Measurements from ENCODE around the gene GATAD2B.

The GATAD2B gene

DNA sequence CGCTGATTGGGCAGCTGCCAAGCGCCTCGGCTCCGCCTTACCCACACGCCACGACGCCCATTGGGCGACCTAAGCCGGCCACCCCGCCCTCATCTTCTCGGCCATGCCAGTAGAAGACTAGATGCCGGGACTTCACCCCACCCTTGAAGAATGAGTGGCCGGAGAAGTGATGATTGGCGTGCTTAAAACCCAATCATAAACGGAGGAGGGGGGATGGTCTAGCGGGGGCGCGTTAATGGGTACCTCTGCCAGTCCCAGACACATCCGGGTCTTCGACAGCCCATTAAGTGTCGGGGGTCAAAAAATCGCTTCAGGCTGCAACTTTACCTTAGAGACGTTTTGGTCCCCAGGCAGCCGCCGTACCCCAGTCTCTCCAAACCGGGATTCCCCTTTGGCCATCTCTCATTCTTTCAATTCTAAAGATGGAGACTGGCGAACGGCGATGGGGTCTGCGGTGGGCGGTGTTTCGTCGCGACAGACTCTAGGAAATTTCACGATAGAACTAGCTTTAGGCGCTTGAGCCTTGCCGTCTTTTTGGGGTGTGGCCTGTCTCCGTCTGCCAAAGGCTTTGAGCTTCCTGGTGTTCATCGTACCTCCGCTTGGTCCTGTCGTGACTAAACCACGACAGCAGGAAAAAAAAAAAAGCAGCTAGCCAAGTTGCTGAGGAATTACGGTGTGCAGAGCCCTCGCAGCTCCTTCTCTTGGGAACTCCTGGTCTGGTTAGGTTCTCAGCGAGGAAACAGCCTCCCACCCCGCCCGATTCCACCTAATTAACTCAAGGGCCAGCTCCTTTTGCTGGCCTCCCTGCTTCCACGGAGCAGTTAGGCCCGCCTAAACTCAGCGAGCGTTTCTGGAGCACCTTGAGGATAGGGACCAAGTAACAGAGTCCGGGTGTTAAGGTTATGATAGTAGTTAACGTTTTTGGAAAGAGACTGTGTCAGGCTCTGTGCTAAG, at the start of gene GATAD2B:
TSS of gene GATAD2B (minus strand) at position 1 of the 954 bp plus-strand sequence. CDS start 94,625 bp downstream, outside the sequence.
- peak; percentile 100 for DNase-seq (ENCODE audit: low read depth in 2 of 2)

DNA sequence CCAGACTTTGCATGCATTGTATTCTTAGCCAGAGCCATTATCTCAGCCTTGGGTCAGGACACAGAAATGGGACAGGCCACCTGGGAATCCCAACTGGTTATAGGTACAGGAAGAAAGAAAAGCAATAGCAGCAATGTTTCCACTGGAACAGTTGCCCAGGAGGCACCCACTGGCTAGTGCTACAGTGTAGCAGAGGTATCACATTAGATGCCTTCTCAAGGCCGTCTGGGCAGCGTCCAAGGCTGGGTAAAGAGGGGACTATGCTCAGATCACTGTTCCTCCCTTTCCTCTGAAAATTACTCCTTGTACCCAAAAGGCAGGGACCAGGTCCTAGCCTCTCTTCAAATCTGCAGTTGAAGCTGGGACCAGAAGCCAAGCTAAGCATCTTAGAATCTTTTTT, 47.6 kb upstream of the GATAD2B start:
- DNase-seq (ENCODE audit: low read depth in 2 of 2) = no peak

- DNase-seq (ENCODE audit: low read depth in 2 of 2) = no peak
Observed at GRCh38 chr1:153968972-153969371, 46.2 kb upstream of the GATAD2B start.

GRCh38 chr1:153968408-153968807, 45.6 kb upstream of the GATAD2B start:
- no peak for DNase-seq (ENCODE audit: low read depth in 2 of 2)

- DNase-seq (ENCODE audit: low read depth in 2 of 2) = no peak
Observed at GRCh38 chr1:153968000-153968363, 45.2 kb upstream of the GATAD2B start.

- DNase-seq (ENCODE audit: low read depth in 2 of 2) = peak; percentile 94
Observed at GRCh38 chr1:153967107-153967999, 44.6 kb upstream of the GATAD2B start, which contains the start of gene CREB3L4. Gene CREB3L4, plus strand, starts transcription at chr1:153967902. Its CDS starts 624 bp downstream, at chr1:153968526.

DNA sequence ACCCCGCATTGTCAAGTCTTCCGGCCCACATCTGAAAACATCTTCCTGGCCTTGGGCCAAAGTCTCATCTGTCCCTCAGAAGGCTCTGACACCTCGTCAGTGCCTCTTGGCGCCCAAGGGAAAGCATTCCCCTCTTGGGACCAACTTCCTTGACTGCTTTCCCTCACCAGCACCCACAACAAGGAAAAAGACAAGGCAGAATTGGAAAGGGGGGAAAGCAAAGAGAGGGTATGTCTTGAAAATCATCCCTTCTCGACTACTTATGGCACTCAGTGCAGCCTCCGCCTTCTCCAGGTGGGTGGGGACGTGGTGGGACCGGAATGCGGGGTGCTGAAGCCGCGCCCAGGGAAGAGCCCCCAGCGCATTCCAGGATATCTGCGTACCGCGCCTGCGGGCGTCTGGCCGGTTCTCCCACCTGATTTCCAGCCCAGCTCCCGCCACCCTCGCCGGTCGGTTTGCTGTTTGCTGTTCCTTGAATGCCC, 41.1 kb upstream of the GATAD2B start:
- no peak for DNase-seq (ENCODE audit: low read depth in 2 of 2)

DNA sequence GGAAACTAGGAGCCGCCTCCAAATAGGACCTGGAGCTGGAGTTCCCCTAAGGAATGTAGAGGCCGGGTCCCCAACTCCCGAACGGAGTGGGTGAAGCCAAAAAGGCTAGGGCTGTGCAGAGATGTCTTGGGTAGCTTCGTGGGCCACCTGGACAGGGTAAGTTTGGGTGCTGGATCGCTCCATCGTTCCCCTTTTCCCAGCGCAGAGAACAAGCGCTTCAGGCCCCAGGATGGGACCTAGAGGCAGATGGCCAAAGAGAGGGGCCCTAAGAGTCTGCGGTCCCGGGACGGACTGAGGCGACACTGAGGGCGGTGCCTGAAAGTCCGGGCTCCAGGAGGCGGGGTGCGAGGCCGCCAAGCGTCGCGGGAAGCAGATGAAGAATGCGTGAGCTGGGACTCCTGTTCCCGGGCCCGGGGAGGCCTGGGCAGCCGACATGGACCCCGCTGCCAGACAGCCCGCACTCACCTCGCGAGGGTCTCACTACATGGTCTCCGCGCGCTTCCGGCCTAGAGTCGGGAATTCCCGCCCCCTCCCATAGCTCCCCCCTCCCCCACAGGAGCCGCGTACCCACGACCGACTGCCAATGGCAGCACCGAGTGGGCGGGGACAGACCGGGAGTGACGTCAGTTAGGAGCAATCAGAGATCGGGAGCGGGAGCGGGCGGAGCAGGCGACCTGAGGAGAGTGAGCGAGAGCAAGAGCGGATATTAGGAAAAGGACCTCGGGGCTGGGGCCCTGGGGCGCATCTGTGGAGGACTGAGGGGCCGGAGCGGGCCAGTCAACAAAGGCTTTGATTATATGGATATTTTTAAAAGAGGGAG, 40.5 kb upstream of the GATAD2B start, which contains the start of gene SLC39A1:
TSS of gene SLC39A1 (minus strand) at position 508 of the 820 bp plus-strand sequence. CDS start 822 bp downstream, outside the sequence.
- DNase-seq (ENCODE audit: low read depth in 2 of 2) = peak; percentile 90

GRCh38 chr1:153962088-153963029, 39.6 kb upstream of the GATAD2B start:
- DNase-seq (ENCODE audit: low read depth in 2 of 2) = no peak

DNA sequence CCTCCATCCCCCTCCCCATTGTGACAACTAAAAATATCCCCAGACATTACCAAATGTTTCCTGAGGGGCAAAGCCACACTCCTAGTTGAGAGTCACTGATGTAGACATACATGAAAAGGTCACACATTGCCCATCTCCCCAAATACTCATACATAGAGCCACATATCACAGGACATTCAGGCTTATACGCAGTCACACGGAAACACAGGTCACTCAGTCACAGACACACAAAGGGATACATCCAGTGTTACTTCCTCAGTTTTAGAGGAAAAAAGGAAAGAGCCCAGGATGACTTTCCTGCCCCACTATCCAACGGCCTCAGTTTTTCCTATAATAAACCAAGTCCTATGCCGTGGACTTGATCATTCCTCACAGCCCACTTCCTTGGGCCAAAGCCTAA, 38.6 kb upstream of the GATAD2B start:
- DNase-seq (ENCODE audit: low read depth in 2 of 2) = no peak

- no peak for DNase-seq (ENCODE audit: low read depth in 2 of 2)
Observed at GRCh38 chr1:153960206-153960605, 37.4 kb upstream of the GATAD2B start.

GRCh38 chr1:153959454-153959853, 36.7 kb upstream of the GATAD2B start:
- DNase-seq (ENCODE audit: low read depth in 2 of 2) = no peak

GRCh38 chr1:153958961-153959260, 36.1 kb upstream of the GATAD2B start:
- no peak for DNase-seq (ENCODE audit: low read depth in 2 of 2)

- peak; percentile 95 for DNase-seq (ENCODE audit: low read depth in 2 of 2)
Observed at GRCh38 chr1:153958111-153958960, 35.6 kb upstream of the GATAD2B start, which contains the start of gene CRTC2. Gene CRTC2, minus strand, starts transcription at chr1:153958612. Its CDS starts 115 bp downstream, at chr1:153958497.

- no peak for DNase-seq (ENCODE audit: low read depth in 2 of 2)
Observed at GRCh38 chr1:153957744-153958110, 35.0 kb upstream of the GATAD2B start.

DNA sequence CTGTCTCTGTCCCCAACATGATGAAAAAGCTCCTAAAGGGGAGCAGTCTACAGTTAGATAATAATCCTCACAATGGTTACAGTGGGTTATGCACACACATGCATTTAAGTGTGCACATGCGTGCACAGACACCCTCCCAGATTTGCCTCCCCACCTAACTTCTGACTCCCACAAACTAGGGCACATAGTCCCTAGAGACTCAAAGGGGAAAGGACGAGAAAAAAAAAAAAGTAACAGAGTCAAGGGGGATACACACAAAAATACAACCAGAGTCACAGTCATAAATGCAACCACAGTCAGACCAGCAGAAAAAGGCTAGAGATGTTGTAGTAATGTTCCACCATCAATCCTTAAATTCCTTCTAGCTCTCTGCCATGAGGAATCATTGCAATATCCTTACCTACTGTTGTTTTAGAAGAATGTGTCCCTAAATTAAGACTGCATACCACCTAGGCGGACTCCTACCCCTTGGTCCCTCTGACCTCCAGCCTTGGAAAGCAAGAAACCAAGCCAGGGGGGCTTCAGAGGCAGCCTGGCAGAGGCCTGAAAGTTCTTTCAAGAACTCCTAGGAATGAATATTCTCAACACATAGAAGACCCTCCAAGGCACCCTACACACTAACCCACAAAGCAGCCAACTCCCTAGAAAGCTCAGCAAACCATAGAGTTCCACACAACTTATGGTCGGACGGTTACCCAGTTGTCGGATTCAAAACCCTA, 34.4 kb upstream of the GATAD2B start:
- no peak for DNase-seq (ENCODE audit: low read depth in 2 of 2)

GRCh38 chr1:153954826-153955225, 32.1 kb upstream of the GATAD2B start:
- DNase-seq (ENCODE audit: low read depth in 2 of 2) = no peak

DNA sequence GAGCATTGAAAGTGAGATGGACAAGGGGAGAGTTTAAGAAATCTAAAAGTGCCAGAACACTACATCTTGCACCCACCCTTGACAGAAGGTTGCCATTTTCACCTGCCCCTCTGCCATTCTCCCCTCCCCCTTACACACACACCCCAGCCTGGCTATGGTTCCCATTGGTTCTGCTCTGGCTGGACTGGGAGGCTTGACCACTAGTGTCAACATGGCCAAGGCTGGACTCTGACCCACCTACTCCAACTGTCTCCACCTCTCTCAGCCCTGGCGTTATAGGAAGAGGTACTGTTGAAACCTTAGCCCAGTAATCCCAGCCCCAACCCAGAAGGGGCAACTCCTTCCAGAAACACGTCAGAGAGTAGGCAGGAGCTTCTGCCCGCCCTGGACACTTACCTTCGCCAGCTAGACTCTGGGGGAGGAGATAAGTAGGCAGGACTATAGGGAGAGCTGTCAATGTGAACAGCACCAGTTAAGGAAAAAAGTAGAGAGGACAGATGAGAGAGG, 31.1 kb upstream of the GATAD2B start:
- DNase-seq (ENCODE audit: low read depth in 2 of 2) = no peak

Data from fibroblast of skin of left quadriceps (primary cell).